ENCODE measurements around the gene ABCD4. TPM values are rescaled to one million over a fixed set of nuclear protein-coding genes. Genes with fewer than 3 reads are reported as not detected.

ABCD4 gene
- total and polyA plus RNA-seq, 2 experiments from 2014 or later, result 60.5 to 73.1 TPM

- H3K9me3 Mint-ChIP-seq, result no peaks in the 10 kb centered on the region; the same call in 2 of the 3 replicates
- no peak for DNase-seq (ENCODE audit: low spot score)
These were observed 42.1 kb downstream of the ABCD4 start for GRCh38 chr14:74260525-74261233.

More at GRCh38 chr14:74260525-74261233, 42.1 kb downstream of the ABCD4 start:
- no peak for TF ChIP-seq ZNF114 (CRISPR knock-in tag; IDR thresholded peaks at IDR 0.05)
- TF ChIP-seq, protein P1, sequence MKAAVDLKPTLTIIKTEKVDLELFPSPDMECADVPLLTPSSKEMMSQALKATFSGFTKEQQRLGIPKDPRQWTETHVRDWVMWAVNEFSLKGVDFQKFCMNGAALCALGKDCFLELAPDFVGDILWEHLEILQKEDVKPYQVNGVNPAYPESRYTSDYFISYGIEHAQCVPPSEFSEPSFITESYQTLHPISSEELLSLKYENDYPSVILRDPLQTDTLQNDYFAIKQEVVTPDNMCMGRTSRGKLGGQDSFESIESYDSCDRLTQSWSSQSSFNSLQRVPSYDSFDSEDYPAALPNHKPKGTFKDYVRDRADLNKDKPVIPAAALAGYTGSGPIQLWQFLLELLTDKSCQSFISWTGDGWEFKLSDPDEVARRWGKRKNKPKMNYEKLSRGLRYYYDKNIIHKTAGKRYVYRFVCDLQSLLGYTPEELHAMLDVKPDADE (IDR thresholded peaks at IDR 0.05), result no peak
- TF ChIP-seq STAT1 (IDR thresholded peaks at IDR 0.05; ENCODE audit: unreplicated experiment), result no peak
- no peak for TF ChIP-seq CREB1 (CRISPR knock-in tag; IDR thresholded peaks at IDR 0.05; ENCODE audit: low read depth)
- no peak for TF ChIP-seq EZH2phosphoT487 (IDR thresholded peaks at IDR 0.05; ENCODE audit: unreplicated experiment)
- no peak for TF ChIP-seq POLR2AphosphoS5 (IDR thresholded peaks at IDR 0.05; ENCODE audit: low read depth)
- TF ChIP-seq REST (IDR thresholded peaks at IDR 0.05; ENCODE audit: unreplicated experiment), result no peak
- no peak for TF ChIP-seq JUNB (IDR thresholded peaks at IDR 0.05; ENCODE audit: unreplicated experiment)
- TF ChIP-seq ZNF331 (CRISPR knock-in tag; IDR thresholded peaks at IDR 0.05; ENCODE audit: low read depth), result no peak
- TF ChIP-seq, protein P2, sequence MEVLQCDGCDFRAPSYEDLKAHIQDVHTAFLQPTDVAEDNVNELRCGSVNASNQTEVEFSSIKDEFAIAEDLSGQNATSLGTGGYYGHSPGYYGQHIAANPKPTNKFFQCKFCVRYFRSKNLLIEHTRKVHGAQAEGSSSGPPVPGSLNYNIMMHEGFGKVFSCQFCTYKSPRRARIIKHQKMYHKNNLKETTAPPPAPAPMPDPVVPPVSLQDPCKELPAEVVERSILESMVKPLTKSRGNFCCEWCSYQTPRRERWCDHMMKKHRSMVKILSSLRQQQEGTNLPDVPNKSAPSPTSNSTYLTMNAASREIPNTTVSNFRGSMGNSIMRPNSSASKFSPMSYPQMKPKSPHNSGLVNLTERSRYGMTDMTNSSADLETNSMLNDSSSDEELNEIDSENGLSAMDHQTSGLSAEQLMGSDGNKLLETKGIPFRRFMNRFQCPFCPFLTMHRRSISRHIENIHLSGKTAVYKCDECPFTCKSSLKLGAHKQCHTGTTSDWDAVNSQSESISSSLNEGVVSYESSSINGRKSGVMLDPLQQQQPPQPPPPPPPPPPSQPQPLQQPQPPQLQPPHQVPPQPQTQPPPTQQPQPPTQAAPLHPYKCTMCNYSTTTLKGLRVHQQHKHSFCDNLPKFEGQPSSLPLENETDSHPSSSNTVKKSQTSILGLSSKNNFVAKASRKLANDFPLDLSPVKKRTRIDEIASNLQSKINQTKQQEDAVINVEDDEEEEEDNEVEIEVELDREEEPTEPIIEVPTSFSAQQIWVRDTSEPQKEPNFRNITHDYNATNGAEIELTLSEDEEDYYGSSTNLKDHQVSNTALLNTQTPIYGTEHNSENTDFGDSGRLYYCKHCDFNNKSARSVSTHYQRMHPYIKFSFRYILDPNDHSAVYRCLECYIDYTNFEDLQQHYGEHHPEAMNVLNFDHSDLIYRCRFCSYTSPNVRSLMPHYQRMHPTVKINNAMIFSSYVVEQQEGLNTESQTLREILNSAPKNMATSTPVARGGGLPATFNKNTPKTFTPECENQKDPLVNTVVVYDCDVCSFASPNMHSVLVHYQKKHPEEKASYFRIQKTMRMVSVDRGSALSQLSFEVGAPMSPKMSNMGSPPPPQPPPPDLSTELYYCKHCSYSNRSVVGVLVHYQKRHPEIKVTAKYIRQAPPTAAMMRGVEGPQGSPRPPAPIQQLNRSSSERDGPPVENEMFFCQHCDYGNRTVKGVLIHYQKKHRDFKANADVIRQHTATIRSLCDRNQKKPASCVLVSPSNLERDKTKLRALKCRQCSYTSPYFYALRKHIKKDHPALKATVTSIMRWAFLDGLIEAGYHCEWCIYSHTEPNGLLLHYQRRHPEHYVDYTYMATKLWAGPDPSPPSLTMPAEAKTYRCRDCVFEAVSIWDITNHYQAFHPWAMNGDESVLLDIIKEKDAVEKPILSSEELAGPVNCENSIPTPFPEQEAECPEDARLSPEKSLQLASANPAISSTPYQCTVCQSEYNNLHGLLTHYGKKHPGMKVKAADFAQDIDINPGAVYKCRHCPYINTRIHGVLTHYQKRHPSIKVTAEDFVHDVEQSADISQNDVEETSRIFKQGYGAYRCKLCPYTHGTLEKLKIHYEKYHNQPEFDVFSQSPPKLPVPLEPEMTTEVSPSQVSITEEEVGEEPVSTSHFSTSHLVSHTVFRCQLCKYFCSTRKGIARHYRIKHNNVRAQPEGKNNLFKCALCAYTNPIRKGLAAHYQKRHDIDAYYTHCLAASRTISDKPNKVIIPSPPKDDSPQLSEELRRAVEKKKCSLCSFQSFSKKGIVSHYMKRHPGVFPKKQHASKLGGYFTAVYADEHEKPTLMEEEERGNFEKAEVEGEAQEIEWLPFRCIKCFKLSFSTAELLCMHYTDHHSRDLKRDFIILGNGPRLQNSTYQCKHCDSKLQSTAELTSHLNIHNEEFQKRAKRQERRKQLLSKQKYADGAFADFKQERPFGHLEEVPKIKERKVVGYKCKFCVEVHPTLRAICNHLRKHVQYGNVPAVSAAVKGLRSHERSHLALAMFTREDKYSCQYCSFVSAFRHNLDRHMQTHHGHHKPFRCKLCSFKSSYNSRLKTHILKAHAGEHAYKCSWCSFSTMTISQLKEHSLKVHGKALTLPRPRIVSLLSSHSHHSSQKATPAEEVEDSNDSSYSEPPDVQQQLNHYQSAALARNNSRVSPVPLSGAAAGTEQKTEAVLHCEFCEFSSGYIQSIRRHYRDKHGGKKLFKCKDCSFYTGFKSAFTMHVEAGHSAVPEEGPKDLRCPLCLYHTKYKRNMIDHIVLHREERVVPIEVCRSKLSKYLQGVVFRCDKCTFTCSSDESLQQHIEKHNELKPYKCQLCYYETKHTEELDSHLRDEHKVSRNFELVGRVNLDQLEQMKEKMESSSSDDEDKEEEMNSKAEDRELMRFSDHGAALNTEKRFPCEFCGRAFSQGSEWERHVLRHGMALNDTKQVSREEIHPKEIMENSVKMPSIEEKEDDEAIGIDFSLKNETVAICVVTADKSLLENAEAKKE (CRISPR knock-in tag; IDR thresholded peaks at IDR 0.05), result no peak
- H3F3A ChIP-seq (replicated peaks; ENCODE audit: low read depth), result 0 out of 2 replicates have a peak, but pooled peaks cover 6% of the 10 kb centered on the region
- no peak for ATAC-seq
- H3K27ac ChIP-seq (ENCODE audit: low read depth), result no peak overlapping the region
- H3K36me3 Mint-ChIP-seq (ENCODE audit: low read depth), result no peaks in the 10 kb centered on the region
- no peak overlapping the region for H2AFZ ChIP-seq
- H3K36me3 ChIP-seq (ENCODE audit: insufficient read depth), result no peaks in the 10 kb centered on the region
- H3K27me3 Mint-ChIP-seq (ENCODE audit: insufficient read depth, low read depth, poor library complexity), result peaks cover 32% of the 10 kb centered on the region
- H3K27ac Mint-ChIP-seq, result no peak overlapping the region
- H3K9me2 ChIP-seq (ENCODE audit: insufficient read depth), result no peaks in the 10 kb centered on the region
- H3K4me3 ChIP-seq, result no peak overlapping the region
- no peaks in the 10 kb centered on the region for H3K4me1 ChIP-seq (ENCODE audit: insufficient read depth)
- no peak overlapping the region for H3K4me2 ChIP-seq
- no peak overlapping the region for H3K4me3 Mint-ChIP-seq
- peaks cover 8% of the 10 kb centered on the region for H3K4me1 Mint-ChIP-seq
- H3K79me2 ChIP-seq (replicated peaks; ENCODE audit: insufficient read depth), result no peaks in the 10 kb centered on the region
- H3K27me3 ChIP-seq (ENCODE audit: insufficient read depth), result peaks cover 28% of the 10 kb centered on the region
- H4K20me1 ChIP-seq (replicated peaks; ENCODE audit: insufficient read depth), result no peaks in the 10 kb centered on the region
